Smooth muscle cell of the brain vasculature (primary cell): ENCODE results near the gene DOCK4.

Experiments
- DNase-seq: peaks from one replicate; pipeline ENCODE4 v3.0.0-alpha.2; 2012; ENCODE audit warnings: low read depth, low spot score

DOCK4 gene

DNA sequence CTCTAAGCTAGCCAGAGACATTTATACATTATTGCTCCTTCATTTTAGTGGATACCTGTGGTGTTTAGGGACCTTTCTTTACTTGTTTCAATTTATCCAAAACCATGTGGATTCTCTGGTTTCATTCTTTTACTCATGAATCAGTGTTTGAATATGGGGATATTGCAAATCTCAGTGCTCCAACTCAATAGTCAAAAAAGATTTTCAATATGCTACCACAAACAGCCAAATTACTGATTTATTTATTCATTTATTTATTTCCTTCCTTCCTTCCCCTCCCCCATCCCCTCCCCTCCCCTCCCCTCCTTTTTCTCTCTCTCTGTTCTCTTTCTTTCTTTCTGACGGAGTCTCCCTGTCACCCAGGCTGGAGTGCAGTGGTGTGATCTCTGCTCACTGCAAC lies 390.8 kb downstream of the DOCK4 start:
- no peak for DNase-seq

DNA sequence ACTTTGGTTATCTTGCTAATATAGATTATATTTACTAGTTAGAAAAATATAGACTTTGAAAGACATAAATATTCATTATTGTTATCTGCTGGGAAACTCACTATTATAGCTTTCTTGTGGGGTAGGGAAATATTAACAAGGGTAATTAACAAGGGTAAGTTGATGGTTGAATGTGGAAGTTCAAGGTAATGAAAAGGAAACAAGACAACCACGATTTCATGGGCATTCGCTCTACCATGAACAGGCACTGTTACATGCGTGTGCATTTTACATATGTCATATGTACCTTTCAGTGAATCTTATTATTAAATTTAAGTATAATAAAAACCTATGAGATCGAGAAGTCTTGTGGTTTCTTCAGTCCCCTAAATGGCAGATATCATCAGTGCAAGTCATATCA lies 392.9 kb downstream of the DOCK4 start:
- DNase-seq: no peak

DNA sequence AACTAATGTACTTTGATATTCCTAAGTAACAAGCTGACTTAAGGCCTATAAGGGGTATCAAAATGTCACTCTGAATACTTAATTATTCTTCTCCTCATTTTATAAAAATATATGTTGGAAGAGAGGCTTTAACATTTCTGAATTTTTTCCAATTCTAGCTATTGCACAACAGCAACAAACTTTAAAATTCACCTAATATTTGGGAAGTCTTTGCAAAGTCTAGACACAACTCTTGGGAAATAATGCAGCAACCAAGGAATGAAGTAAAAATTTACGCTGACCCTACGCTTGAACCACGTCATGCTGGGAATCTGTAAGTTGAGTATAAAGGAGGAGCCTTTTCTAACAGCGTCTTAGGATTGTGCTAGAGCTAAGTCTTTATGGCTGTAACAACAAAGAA lies 400.0 kb downstream of the DOCK4 start:
- no peak for DNase-seq

DNA sequence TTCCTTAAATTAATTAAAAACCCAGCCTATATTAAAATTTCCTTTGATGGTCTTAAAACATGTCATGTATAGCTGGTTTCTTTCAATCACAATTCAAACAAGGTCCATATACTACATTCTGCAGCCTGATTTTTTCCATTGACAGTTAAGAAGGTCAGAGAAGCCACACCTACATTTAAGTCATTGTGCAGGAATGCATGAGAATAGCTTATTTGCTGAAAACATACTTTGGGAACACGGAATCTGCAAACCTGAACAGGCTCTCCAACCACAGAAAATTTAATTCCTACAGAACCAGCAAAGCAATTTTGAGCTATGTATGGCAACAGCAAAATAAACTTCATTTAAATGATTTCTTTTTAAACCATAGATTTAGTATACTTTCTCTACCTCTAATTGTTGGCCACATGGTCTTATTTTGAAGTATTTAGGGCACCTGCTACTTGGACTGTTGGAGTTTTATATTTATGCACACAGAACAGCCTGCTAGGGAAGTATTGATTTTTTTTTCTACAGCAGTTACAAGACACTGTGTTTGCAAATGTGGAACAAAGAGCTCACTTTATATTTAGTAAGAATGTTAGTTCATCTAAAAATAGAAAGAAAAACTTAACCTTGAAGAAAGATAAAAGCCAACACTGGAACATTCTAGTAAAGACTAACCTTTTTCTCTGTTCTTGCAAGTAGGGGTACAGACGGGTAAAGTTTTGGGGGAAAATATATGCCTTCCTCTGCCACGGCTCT lies 403.0 kb downstream of the DOCK4 start:
- no peak for DNase-seq

DNA sequence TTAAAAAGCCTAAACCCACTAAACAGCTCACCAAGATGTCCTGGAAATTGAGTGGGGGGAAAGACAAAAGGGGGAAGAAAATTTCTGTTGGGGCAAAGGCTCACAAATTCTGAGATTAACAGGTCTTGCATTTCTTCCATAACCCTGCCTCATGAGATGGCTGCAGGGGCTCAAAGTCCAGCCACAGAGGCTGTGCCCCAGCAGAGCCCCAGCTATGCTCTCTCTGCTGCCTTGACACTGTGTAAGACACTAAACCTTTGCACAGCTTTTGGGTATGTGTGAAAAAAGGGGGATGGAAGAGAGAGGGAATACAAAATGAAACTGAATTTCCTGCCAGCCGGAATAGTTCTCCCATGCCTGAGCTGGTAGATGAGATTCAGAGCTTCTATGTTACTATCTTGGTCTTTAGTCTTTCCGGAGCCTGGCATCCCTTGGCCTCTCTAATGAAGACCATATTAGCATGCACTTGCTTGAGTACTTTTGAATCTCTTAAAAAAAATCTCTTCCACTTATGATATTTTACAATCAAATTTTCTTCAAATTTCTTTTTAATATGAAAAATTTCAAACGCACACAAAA lies 403.9 kb downstream of the DOCK4 start:
- DNase-seq: no peak

DNA sequence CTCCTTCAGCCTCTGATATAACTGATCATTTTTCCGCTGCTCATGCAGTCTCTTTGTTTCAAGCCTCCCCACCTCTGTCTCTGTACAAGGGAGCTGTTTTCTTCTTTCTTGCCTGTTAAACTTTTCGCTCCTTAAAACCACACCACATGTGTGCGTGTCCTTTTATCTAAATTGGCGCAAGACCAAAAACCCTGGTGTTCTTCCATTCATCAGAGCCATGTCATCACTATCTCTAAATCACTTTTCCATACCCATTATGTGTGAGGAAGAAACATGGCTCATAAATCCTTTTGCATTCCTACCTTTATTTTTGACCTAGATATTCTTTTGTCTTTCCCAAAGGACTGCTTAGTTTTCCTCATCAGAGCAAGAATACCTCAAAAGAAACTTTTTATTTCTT lies 404.9 kb downstream of the DOCK4 start:
- no peak for DNase-seq

DNA sequence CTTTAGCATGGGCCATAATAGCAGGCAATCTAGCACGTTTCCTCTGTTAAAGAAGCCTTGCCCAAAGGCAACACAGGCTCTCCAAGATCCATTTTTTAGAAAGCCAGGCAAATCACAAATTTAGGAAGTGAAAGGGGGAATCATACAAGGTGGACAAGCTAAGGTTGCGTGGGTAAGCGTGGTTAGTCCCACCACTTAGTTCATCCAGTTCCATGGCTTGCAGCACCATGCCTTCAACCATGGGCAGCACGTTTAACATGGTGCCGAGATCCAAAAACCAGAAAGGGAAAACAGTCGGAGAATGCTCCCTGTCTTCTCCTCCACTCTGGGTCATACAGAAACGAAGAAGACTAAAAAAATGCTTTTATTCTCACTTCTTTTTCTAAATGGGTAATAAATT lies 409.5 kb downstream of the DOCK4 start:
- DNase-seq: no peak

DNA sequence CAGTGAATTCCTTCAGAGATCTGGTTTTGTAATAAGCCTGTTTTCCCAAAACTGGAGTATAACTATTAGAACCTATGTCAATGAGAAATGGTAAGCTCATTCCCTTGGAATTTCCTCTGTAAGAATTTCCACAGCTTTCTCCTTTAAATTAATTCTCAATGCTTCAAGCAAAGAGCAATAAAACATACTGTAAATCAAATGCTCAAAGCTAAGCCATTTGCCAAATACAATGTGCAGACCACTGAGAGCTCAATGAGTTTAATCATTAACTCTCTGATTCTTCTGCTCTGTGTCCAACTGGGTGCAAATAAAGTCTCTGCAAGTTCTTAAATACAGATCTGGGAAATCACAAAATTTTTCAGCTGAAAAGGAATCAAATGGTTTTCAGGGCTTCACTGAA lies 416.3 kb downstream of the DOCK4 start:
- no peak for DNase-seq

DNA sequence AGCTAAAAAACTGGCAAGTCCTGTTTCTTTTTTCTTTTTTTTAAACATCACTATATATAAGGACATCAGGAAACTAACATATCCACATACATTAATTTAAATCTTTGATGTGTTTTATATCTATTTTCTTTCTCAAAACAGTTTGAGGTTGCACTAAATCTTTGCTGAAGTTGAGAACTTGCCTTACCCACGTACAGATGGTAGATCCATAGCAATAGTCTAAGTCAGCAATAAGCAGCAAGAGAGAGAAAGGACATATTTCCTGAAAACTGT lies 417.2 kb downstream of the DOCK4 start:
- DNase-seq: no peak

DNA sequence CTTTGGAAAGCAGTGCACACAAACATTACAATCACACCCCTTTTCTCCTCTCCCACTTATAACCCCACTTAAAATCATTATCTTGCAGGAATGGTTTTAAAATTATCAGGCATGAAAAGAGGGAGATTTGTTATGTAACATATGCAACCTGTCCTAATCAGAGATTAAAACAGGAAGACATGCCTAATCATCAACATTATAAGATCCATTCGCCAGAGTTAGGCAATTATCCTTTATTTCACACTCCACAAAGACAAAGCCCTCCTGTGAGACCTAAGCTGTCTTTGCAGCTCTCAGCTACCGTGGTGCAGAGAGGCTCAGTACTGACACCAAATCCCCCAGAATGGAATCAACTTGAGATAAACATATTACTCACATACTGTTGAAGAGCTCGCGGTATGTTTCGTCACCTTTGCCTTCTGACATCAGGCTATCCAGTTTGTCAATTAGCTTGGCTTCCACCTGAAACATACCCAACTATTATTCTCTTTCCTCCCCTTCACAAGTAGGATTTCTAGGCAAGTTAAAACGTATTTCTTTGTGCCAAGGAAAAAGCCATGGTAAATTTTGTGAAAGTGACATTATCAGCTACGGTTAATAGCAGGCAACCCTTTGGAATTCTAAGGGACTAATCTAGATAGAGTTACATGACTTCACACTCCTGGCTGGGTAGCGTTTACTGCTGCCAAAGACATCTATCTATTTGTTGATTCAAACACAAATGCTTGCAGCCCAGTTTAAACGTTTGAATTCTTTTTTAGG lies 417.7 kb downstream of the DOCK4 start:
- no peak for DNase-seq

DNA sequence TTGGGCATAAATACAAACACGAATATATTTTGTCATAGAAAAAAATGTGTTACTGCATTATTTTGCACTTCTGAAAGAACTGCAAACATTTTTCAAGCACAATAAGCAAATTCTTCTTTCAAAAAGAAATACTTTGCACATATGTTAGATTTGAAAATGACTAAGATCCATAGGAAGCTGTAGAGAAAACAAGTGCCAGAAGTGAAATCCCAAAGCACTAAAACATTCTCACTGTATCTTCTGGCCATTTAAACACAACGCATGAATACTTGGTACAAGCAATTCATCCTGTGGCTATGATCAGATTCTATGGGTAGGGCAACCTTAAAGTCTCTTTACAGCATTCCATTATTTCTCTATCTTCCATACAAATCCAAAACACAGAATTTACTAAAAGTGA lies 418.5 kb downstream of the DOCK4 start:
- DNase-seq: no peak

DNA sequence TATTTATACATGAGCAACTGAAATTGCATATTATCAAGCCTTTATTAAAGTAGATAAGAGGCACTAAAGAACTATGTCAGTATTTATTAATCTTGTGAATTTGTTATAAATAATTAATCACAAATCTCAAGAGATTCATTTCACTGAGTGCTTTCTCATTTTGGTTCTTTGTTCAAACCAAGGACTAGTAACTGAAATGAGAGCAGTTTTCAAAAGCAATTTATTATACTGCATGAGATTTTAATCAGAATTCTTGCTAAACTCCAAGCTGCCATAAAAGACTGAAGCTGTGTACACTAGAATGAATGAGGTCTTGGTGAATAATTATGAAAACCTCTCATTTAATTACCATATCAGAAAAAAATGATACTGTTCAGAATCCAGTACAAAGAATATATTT lies 419.1 kb downstream of the DOCK4 start:
- DNase-seq: no peak

DNA sequence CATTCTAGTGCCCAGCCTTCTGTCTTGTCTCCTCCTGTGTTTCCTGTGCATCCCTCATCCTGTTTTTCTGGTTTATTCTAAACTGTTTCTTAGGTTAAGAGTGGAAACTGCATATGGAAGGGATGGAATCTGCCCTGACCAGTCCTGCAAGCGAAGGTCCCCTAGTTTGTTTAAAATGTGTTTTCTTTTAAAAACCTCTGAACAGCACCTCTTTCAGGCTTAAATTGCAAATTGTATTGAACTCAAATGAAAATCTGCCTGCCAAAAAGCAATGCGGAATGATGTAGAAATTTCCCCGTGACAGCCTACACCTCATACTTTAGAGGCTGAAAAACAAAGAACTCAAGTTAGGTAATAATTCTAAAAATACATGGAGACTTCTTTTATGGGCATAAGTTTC lies 421.1 kb downstream of the DOCK4 start:
- no peak for DNase-seq

DNA sequence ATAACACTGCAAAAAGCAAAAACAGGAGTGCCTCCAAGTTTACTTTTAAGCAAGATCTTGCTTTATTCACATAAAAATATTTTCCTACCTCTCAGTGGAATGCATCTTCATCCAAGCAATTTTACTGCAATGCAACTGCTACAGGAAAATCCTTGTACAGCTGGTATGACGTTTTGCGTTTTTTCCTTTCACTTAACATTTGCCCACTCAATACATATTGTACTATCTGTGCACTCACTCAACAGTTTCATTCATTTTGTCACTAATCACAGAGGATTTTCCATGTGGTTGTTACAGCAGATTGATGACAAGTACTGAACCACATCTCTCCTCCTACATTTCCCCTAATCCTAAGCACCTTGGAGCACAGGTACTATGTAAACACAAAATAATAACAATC lies 421.9 kb downstream of the DOCK4 start:
- no peak for DNase-seq

DNA sequence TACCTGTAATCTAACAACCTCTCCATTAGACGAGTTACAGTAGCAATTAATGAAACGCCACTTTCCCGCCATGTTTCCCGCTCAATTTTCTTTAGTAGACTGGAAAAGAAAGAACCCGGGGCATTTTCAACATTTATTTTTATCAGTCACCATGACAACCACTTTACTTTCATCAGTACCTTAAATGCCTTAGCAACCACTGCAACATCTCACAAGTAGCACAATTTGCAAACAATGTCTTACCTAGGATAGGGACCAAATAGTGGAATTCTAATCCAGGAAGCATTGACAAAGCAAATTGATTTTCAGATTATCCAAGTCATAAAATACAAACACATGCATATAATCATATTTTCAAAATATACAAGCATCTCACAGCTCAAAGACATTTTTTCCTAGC lies 422.3 kb downstream of the DOCK4 start:
- no peak for DNase-seq

DNA sequence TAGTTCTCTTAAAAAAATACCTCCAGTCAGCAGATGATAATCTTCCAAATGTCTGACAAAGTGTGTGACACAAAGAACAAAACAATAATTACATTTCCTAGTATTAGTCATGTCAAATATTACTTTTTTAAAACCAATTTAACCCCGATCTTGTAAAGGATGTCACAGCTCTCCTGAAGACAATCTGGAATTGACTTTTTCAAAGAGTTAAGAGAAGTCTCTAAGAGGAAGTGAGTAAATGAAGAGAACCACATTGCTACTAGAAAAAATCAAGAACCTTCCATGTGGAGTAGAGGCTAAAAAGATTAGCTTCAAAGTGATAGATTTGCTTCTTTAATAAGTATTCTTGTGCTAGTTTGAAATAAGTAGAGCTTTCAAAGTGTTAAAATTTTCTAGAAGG lies 425.7 kb downstream of the DOCK4 start:
- DNase-seq: no peak

DNA sequence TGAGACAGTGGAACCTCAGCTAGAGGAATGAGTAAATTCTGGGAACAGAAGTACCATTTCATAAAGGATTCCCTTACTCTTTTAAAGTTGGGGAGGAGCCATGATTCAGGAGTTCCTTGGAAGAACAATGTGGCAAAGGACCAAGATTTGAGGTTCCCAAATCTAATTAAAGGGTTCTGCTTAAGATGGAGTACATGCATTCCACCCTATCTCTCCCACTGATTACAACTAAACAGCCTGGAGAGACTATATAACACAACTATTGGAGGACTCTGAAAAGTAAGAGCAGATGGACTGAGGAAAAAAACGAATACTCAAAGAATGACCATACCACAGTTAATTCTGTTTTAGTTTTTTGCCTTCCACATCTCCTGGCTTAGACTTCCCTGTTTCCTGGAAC lies 431.0 kb downstream of the DOCK4 start:
- no peak for DNase-seq

DNA sequence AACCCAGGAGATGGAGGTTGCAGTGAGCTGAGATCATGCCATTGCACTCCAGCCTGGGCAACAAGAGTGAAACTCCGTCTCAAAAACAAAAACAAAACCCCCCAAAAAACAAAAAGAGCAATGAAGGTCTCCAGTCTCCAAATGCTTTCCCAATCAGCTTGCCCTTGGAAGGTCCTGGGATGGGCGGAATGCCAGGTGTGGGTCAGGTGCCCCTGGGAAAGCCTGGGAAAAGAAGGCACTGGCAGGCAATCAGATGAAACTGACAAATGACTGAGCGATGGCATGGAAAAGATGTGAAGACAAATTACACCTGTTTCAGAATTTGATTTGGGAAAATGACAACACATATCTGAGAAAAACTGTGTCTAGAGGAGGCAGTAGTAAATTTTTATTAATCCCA lies 433.5 kb downstream of the DOCK4 start:
- no peak for DNase-seq

DNA sequence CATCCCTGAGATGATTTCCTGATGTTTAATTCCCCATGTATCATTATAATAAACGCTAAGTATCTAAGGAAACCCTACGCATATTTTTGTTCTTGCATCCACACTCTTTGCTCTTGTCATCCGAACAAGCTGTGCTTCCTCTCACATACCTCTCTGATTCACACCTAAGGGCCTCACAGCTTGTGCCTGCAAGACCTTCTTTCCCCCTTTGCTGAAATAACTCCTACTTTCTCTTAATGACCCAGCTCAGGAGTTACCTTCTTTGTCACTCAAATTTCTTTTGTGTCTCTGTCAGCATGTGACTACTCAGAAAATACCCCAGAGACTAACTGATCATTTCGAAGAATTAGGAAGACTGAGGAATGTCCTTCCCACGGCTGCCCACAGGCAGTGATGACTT lies 434.6 kb downstream of the DOCK4 start:
- no peak for DNase-seq

DNA sequence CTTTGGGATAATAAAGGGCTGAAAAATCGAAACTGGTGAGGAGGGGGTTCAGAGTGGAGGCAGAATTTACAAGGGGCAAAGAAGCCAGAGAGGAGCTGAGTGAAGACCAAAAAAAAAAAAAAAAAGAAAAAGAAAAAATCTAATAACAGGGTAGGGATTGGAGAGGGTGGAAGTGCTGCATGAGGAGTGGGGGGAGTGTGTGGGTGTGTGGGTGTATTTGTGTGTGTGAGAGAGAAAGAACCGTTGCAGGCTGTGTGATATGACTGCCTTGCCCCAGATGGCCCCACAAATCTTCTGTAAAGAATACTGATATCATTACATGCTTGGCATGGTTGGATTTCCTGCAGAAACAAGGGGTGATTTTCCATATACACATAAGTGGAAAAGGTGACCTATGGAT lies 436.1 kb downstream of the DOCK4 start:
- DNase-seq: no peak

DNA sequence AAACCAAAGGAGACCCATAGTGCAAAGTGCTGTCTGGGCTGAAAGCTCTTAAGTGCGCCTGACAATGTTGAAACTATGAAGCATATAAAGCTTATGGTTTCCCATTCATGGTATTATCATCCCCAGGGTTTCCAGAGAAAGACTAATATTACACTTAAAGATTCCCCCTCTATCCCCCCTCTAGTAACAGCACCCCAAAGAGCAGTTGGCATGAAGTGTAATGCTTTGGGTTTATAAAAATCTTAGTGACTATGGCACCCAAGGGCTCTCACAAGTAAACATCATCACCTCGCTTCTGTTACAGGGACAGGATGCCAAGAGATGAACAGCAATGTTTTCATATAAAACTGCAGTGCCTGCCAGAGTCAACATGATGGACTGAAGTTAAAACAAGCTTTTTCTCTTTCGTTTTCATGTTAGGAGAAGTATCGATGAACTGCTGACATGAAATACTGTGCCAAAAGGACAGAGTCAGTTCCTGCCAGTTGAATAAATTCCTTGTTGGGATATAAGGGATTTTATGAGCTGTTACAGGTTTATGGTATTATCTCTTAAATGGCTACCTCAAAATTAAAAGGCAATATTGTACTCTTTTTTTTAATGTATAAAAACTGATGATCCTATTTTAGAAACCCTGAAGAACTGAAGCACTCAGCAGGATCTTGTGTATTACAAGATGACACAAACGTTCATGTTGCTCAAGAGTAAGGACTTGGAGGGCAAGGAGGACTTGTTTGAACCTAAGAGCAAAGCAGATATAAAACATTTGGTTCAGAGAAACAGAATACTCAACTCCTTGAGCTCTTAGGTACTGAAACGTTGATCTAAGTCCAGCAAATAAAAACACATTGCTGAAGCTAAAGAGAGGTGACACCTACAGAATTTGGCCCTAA lies 440.2 kb downstream of the DOCK4 start:
- DNase-seq: no peak

DNA sequence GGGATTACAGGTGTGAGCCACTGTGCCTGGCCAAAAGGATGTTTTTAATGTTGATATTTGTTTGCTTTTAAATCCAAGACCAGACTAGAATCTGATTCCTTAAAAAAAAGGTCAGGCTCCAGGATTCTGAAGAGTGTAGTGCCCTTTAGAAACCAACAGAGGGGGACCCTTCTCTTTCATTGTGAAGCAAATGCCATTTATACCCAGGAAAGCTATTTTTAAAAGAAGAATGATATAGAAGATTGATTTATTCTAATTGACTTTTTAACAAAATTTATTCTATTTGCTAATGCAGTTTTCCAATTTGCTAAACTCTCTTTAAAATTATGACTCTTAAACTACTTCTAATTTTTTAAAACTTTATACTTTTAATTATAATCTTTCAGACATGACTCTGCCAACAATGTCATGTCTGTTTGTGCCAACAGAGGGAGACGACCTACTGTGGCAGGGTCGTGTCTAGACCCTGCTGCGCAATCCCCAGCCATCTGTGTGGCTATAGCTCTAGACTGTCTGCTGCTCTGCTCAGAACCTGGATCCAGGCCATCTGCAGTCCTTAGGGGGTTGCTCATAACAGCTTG lies 442.9 kb downstream of the DOCK4 start:
- DNase-seq: no peak
